SK-N-SH treated with all-trans-retinoic acid at 6 μM for 48 hours (cell line): ENCODE results near the gene SPAG4.

Experiments used
- ATAC-seq: fragments of 200-7000 bp; cut with Tn5 transposase; 3 replicates; pipeline ENCODE4 v1.9.1; 2020; ENCODE audit warnings: mild to moderate bottlenecking, moderate library complexity
- ARNTL ChIP-seq: fragments of 450-650 bp; formaldehyde crosslinking; IDR thresholded peaks from 2 replicates; pipeline ENCODE4 v1.5.0; 2020; ENCODE audit warnings: low read depth, mild to moderate bottlenecking, moderate library complexity, borderline replicate concordance
- BACH2 ChIP-seq: fragments of 250-450 bp; sonication (Bioruptor Pico); IDR thresholded peaks from 2 replicates; pipeline ENCODE4 v1.9.0; 2021; ENCODE audit warnings: mild to moderate bottlenecking, borderline replicate concordance
- CSDC2 ChIP-seq: fragments of 250-450 bp; sonication (Bioruptor Pico); IDR thresholded peaks from 2 replicates; pipeline ENCODE4 v1.5.0; 2020; ENCODE audit warnings: mild to moderate bottlenecking, moderate library complexity
- CSRNP3 ChIP-seq: fragments of 250-450 bp; sonication (Bioruptor Pico); IDR thresholded peaks from 2 replicates; pipeline ENCODE4 v1.5.1; 2021; ENCODE audit warnings: mild to moderate bottlenecking, moderate library complexity
- ESRRG ChIP-seq: fragments of 250-450 bp; sonication (Bioruptor Pico); IDR thresholded peaks from 2 replicates; pipeline ENCODE4 v1.6.1; 2021; ENCODE audit warnings: mild to moderate bottlenecking
- GLIS3 ChIP-seq: fragments of 250-450 bp; sonication (Bioruptor Pico); IDR thresholded peaks from 2 replicates; pipeline ENCODE4 v1.5.0; 2020; ENCODE audit warnings: mild to moderate bottlenecking, moderate library complexity
- ISL1 ChIP-seq: fragments of 250-450 bp; sonication (Bioruptor Pico); IDR thresholded peaks from 2 replicates; pipeline ENCODE4 v2.1.2; 2022; ENCODE audit warnings: mild to moderate bottlenecking, moderate library complexity
- OSR1 ChIP-seq: fragments of 250-450 bp; sonication (Bioruptor Pico); IDR thresholded peaks from 2 replicates; pipeline ENCODE4 v1.8.0; 2022; ENCODE audit warnings: moderate library complexity, mild to moderate bottlenecking, inconsistent platforms
- PATZ1 ChIP-seq: fragments of 250-450 bp; sonication (Bioruptor Pico); IDR thresholded peaks from 2 replicates; pipeline ENCODE4 v1.8.0; 2020; ENCODE audit warnings: mild to moderate bottlenecking, moderate library complexity, borderline replicate concordance
- POU6F1 ChIP-seq: fragments of 250-450 bp; sonication (Bioruptor Pico); IDR thresholded peaks from 2 replicates; pipeline ENCODE4 v1.8.0; 2021; ENCODE audit warnings: low read depth, mild to moderate bottlenecking, moderate library complexity, borderline replicate concordance
- PPARA ChIP-seq: fragments of 250-450 bp; sonication (Bioruptor Pico); IDR thresholded peaks from 2 replicates; pipeline ENCODE4 v1.5.0; 2020; ENCODE audit warnings: mild to moderate bottlenecking, borderline replicate concordance
- RARB ChIP-seq: fragments of 250-450 bp; sonication (Bioruptor Pico); IDR thresholded peaks from 2 replicates; pipeline ENCODE4 v1.8.0; 2021; ENCODE audit warnings: mild to moderate bottlenecking, moderate library complexity
- SNAI2 ChIP-seq: fragments of 250-450 bp; sonication (Bioruptor Pico); IDR thresholded peaks from 2 replicates; pipeline ENCODE4 v1.5.0; 2020; ENCODE audit warnings: mild to moderate bottlenecking, moderate library complexity
- TCF4 ChIP-seq: fragments of 250-450 bp; sonication (Bioruptor Pico); IDR thresholded peaks from 2 replicates; pipeline ENCODE4 v1.8.0; 2021; ENCODE audit warnings: mild to moderate bottlenecking, moderate library complexity, borderline replicate concordance
- TOX ChIP-seq: fragments of 250-450 bp; sonication (Bioruptor Pico); IDR thresholded peaks from 2 replicates; pipeline ENCODE4 v1.8.0; 2021; ENCODE audit warnings: mild to moderate bottlenecking, moderate library complexity, borderline replicate concordance
- ZC3H10 ChIP-seq: fragments of 250-450 bp; sonication (Bioruptor Pico); IDR thresholded peaks from 2 replicates; pipeline ENCODE4 v1.5.1; 2021; ENCODE audit warnings: mild to moderate bottlenecking, moderate library complexity
- ZFP3 ChIP-seq: fragments of 250-450 bp; sonication (Bioruptor Pico); IDR thresholded peaks from 2 replicates; pipeline ENCODE4 v1.5.0; 2020; ENCODE audit warnings: mild to moderate bottlenecking, moderate library complexity
- ZFP30 ChIP-seq: fragments of 450-650 bp; formaldehyde crosslinking; IDR thresholded peaks from 2 replicates; pipeline ENCODE4 v1.5.0; 2022; ENCODE audit warnings: mild to moderate bottlenecking, moderate library complexity
- ZNF565 ChIP-seq: fragments of 450-650 bp; formaldehyde crosslinking; conservative IDR thresholded peaks from 2 replicates; pipeline ENCODE4 v1.5.0; 2020; ENCODE audit warnings: low read depth, mild to moderate bottlenecking, moderate library complexity
- ZNF70 ChIP-seq: fragments of 450-650 bp; formaldehyde crosslinking; IDR thresholded peaks from 2 replicates; pipeline ENCODE4 v1.5.0; 2020; ENCODE audit warnings: mild to moderate bottlenecking, moderate library complexity
- ZNF8 ChIP-seq: fragments of 450-650 bp; formaldehyde crosslinking; IDR thresholded peaks from 2 replicates; pipeline ENCODE4 v1.5.0; 2020; ENCODE audit warnings: mild to moderate bottlenecking, moderate library complexity
- TF ChIP-seq, protein P1 (sequence below): fragments of 250-450 bp; sonication (Bioruptor Pico); IDR thresholded peaks from 2 replicates; pipeline ENCODE4 v1.5.0; 2020; ENCODE audit warnings: mild to moderate bottlenecking, moderate library complexity

The SPAG4 gene

DNA sequence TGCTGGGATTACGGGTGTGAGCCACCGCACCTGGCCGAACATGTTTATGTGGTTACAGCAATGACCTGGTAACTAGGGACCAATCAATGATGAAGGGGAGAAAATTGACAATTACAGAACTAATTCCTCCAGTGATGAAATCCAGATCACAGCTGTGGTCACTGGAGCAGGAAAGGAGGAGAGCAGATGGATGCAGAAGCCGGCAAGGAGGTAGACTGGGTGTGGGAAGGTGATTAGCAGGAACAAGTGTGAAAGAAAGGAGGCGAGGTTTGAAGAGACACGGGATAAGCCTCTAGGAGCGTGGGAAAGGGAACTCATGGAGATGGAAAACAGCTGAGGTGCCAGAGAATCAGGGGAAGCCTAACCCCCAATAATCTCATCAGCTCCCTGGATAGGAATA, 17.2 kb upstream of the SPAG4 start:
- no peak for ATAC-seq
- TF ChIP-seq OSR1 (CRISPR knock-in tag) (no peak), TOX (CRISPR knock-in tag) (no peak), GLIS3 (CRISPR knock-in tag) (no peak), PATZ1 (CRISPR knock-in tag) (no peak), ZFP3 (CRISPR knock-in tag) (no peak), ZNF70 (CRISPR knock-in tag) (no peak), CSDC2 (CRISPR knock-in tag) (no peak), PPARA (CRISPR knock-in tag) (no peak), ARNTL (CRISPR knock-in tag) (no peak), ISL1 (CRISPR knock-in tag) (no peak), ZNF8 (CRISPR knock-in tag) (no peak), SNAI2 (no peak), ZC3H10 (CRISPR knock-in tag) (no peak), POU6F1 (CRISPR knock-in tag) (no peak)

DNA sequence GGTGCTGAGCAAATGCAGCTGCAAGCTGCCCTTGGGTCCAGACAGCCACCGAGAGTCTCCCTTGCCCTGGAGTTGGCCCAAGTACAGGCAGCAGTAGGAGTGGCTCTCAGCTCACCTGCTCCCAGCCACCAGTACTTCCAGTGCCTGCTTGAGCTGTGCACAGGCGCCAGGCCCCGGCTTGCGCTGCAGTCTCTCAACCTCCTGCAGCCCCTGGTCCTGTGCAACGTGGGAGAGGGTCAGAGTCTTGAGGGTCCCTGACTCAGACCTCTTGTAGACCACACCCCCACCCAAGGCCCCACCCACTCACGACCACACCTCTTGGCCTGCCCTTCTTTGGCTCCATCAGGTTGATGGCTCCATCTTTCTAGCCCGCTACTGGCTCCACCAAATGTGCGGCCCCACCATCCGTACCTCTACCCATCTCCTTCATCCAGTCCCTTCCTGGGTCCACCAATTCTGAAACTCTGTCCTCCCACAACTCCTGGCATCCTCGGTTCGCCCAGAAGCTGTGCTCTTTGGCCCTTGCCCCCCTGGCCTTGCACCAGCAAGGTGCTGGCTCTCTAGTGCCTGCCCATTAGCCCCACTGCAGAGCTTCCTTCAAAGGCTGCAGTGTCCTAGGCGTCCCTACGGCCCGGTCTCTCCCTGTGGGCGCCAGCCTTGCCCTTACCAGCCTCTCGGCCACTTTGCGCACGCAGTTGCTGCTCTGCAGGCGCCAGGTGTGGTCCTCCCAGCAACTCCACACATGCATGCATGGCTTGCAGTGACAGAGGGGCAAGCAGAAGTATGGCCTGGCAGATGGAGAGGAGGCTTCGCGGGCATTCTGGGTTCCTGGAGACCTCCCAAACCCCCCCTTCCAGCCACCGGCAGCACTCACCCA, 16.5 kb upstream of the SPAG4 start:
- no peak for TF ChIP-seq POU6F1 (CRISPR knock-in tag)
- TF ChIP-seq ZFP3 (CRISPR knock-in tag), result no peak
- no peak for TF ChIP-seq ARNTL (CRISPR knock-in tag)
- no peak for TF ChIP-seq ISL1 (CRISPR knock-in tag)
- TF ChIP-seq TOX (CRISPR knock-in tag), result no peak
- no peak for TF ChIP-seq BACH2 (CRISPR knock-in tag)
- TF ChIP-seq TCF4, result no peak
- TF ChIP-seq OSR1 (CRISPR knock-in tag), result no peak
- TF ChIP-seq ZNF70 (CRISPR knock-in tag), result no peak
- no peak for TF ChIP-seq GLIS3 (CRISPR knock-in tag)
- TF ChIP-seq SNAI2, result no peak
- TF ChIP-seq ZNF565 (CRISPR knock-in tag), result no peak
- TF ChIP-seq, protein P1, sequence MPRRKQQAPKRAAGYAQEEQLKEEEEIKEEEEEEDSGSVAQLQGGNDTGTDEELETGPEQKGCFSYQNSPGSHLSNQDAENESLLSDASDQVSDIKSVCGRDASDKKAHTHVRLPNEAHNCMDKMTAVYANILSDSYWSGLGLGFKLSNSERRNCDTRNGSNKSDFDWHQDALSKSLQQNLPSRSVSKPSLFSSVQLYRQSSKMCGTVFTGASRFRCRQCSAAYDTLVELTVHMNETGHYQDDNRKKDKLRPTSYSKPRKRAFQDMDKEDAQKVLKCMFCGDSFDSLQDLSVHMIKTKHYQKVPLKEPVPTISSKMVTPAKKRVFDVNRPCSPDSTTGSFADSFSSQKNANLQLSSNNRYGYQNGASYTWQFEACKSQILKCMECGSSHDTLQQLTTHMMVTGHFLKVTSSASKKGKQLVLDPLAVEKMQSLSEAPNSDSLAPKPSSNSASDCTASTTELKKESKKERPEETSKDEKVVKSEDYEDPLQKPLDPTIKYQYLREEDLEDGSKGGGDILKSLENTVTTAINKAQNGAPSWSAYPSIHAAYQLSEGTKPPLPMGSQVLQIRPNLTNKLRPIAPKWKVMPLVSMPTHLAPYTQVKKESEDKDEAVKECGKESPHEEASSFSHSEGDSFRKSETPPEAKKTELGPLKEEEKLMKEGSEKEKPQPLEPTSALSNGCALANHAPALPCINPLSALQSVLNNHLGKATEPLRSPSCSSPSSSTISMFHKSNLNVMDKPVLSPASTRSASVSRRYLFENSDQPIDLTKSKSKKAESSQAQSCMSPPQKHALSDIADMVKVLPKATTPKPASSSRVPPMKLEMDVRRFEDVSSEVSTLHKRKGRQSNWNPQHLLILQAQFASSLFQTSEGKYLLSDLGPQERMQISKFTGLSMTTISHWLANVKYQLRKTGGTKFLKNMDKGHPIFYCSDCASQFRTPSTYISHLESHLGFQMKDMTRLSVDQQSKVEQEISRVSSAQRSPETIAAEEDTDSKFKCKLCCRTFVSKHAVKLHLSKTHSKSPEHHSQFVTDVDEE (CRISPR knock-in tag), result no peak
- TF ChIP-seq ZNF8 (CRISPR knock-in tag), result no peak
- no peak for TF ChIP-seq CSDC2 (CRISPR knock-in tag)
- TF ChIP-seq, all 23 proteins: peak for 0
- no peak for ATAC-seq

GRCh38 chr20:35599776-35600120, 15.9 kb upstream of the SPAG4 start:
- ATAC-seq, result no peak
- no peak for TF ChIP-seq ZNF8 (CRISPR knock-in tag)
- TF ChIP-seq ESRRG (CRISPR knock-in tag), result no peak
- no peak for TF ChIP-seq GLIS3 (CRISPR knock-in tag)
- no peak for TF ChIP-seq ARNTL (CRISPR knock-in tag)
- no peak for TF ChIP-seq ZNF70 (CRISPR knock-in tag)
- TF ChIP-seq TCF4, result no peak
- TF ChIP-seq RARB (CRISPR knock-in tag), result no peak
- no peak for TF ChIP-seq CSRNP3 (CRISPR knock-in tag)
- no peak for TF ChIP-seq ZFP3 (CRISPR knock-in tag)
- TF ChIP-seq PATZ1 (CRISPR knock-in tag), result no peak
- no peak for TF ChIP-seq ZNF565 (CRISPR knock-in tag)
- TF ChIP-seq CSDC2 (CRISPR knock-in tag), result no peak
- TF ChIP-seq POU6F1 (CRISPR knock-in tag), result no peak
- no peak for TF ChIP-seq ZFP30 (CRISPR knock-in tag)
- no peak for TF ChIP-seq ISL1 (CRISPR knock-in tag)
